HepG2 (cell line): ENCODE results near the gene CKB. TPM values are rescaled to one million over a fixed set of nuclear protein-coding genes. Genes with fewer than 3 reads are reported as not detected.

Source experiments
- ATAC-seq: fragments of 200-7000 bp; cut with Tn5 transposase; 3 replicates; pipeline ENCODE4 v1.9.1; 2020; ENCODE audit warnings: mild to moderate bottlenecking, moderate library complexity
- BruUV-seq: library from RNA; stranded (reverse); fragments of 400-500 nt; replicated peaks from 2 replicates; lab custom pipeline; 2021; lab: Mats Ljungman, UMichigan
- CTCF ChIA-PET: fragments of 300-600 bp; formaldehyde crosslinking; extraction: SDS; loops from one replicate; lab custom pipeline; 2021; ENCODE audit warnings: low total read pairs, inconsistent platforms, low intra/inter-chr PET ratio; lab: Yijun Ruan, JAX
- POLR2A ChIA-PET: fragments of 350-600 bp; sonication (Branson Sonifier 250); formaldehyde crosslinking; loops from one replicate; lab custom pipeline; 2020; ENCODE audit warnings: antibody characterized with exemption, inconsistent platforms; lab: Yijun Ruan, JAX
- DNase-seq: peaks from one replicate; pipeline ENCODE4 v3.0.0-alpha.2; 2015; ENCODE audit warnings: low spot score
- FAIRE-seq: peaks from 3 replicates; lab custom pipeline; 2011; peaks lifted over from hg19 to GRCh38; lab: Jason Lieb, UNC
- H2AFZ ChIP-seq: one replicate; pipeline ENCODE4 v1.6.1; 2011; ENCODE audit warnings: low read length, inconsistent platforms
- H3K27ac ChIP-seq: fragments of 300-600 bp; 3 replicates; pipeline ENCODE4 v1.8.0; 2011; ENCODE audit warnings: mixed run types, mild to moderate bottlenecking, mixed read lengths, low read length, inconsistent platforms; ENCODE audit not compliant: insufficient read depth; ENCODE audit errors: extremely low read length
- H3K27me3 ChIP-seq, 2 experiments: fragments of 200-600 bp in 1 of 2; 2 replicates in 1 of 2; 3 replicates in 1 of 2; pipeline versions ENCODE4 v1.6.0 to v1.8.0; 2011; ENCODE audit warnings: low read length in 2 of 2, mild to moderate bottlenecking in 2 of 2, moderate library complexity in 2 of 2, inconsistent platforms in 1 of 2; ENCODE audit not compliant: insufficient read depth in 2 of 2, control insufficient read depth in 1 of 2
- H3K36me3 ChIP-seq, 2 experiments: fragments of 200-600 bp in 1 of 2; replicated peaks in 1 of 2; 2 replicates in 1 of 2; 3 replicates in 1 of 2; pipeline versions ENCODE4 v1.5.1 to v1.8.0; 2011; ENCODE audit warnings: low read length in 2 of 2, inconsistent platforms in 1 of 2; ENCODE audit not compliant: insufficient read depth in 2 of 2, control insufficient read depth in 1 of 2
- H3K4me1 ChIP-seq: 2 replicates; pipeline ENCODE4 v1.5.1; 2012; ENCODE audit warnings: low read length, inconsistent platforms; ENCODE audit not compliant: insufficient read depth
- H3K4me2 ChIP-seq: 2 replicates; pipeline ENCODE4 v1.6.0; 2011; ENCODE audit warnings: low read depth, low read length, inconsistent platforms
- H3K4me3 ChIP-seq, 3 experiments: fragments of 200-600 bp in 1 of 3; sonication (generic), shearing (Covaris generic) in 1 of 3; replicated peaks in 1 of 3; 2 replicates each; pipeline ENCODE4 v1.5.1; 2011 to 2016; ENCODE audit warnings: low read length in 3 of 3, inconsistent platforms in 2 of 3, low read depth in 2 of 3, mild to moderate bottlenecking in 2 of 3, control low read depth in 1 of 3, mixed read lengths in 1 of 3; ENCODE audit not compliant: insufficient read depth in 1 of 3
- H3K79me2 ChIP-seq: one replicate; pipeline ENCODE4 v1.6.1; 2011; ENCODE audit warnings: low read length, inconsistent platforms; ENCODE audit not compliant: insufficient read depth
- H3K9ac ChIP-seq: 2 replicates; pipeline ENCODE4 v1.6.0; 2011; ENCODE audit warnings: mild to moderate bottlenecking, low read depth, low read length, inconsistent platforms; ENCODE audit not compliant: insufficient read depth
- H3K9me3 ChIP-seq: 2 replicates; pipeline ENCODE4 v1.5.1; 2012; ENCODE audit warnings: mild to moderate bottlenecking, low read length
- H4K20me1 ChIP-seq: 2 replicates; pipeline ENCODE4 v1.6.0; 2011; ENCODE audit warnings: inconsistent platforms, mild to moderate bottlenecking, low read length, moderate library complexity; ENCODE audit not compliant: insufficient read depth
- BORCS8-MEF2B ChIP-seq: sonication (generic); formaldehyde crosslinking; IDR thresholded peaks from 2 replicates; pipeline ENCODE4 v1.8.0; 2022; ENCODE audit warnings: mild to moderate bottlenecking, missing genetic modification reagents
- MYPOP ChIP-seq: sonication (generic); formaldehyde crosslinking; IDR thresholded peaks from 2 replicates; pipeline ENCODE4 v1.8.1; 2023; ENCODE audit warnings: mild to moderate bottlenecking, moderate library complexity, missing genetic modification reagents
- NCOA5 ChIP-seq: sonication (generic); formaldehyde crosslinking; IDR thresholded peaks from 2 replicates; pipeline ENCODE4 v1.4.0; 2020; ENCODE audit warnings: missing genetic modification reagents
- NFE2 ChIP-seq: sonication (generic); formaldehyde crosslinking; IDR thresholded peaks from 2 replicates; pipeline ENCODE4 v1.4.0; 2020; ENCODE audit warnings: missing genetic modification reagents
- RARG ChIP-seq: sonication (generic); formaldehyde crosslinking; IDR thresholded peaks from 2 replicates; pipeline ENCODE4 v1.4.0; 2020; ENCODE audit warnings: low read depth, mild to moderate bottlenecking, missing genetic modification reagents
- SIN3A ChIP-seq: IDR thresholded peaks from 2 replicates; pipeline ENCODE4 v1.6.1; 2011; ENCODE audit warnings: low read depth, mild to moderate bottlenecking, control low read depth, low read length, borderline replicate concordance
- ZNF143 ChIP-seq: sonication (generic); formaldehyde crosslinking; IDR thresholded peaks from 2 replicates; pipeline ENCODE4 v1.4.0; 2020; ENCODE audit warnings: missing genetic modification reagents
- ZNF749 ChIP-seq: sonication (generic); formaldehyde crosslinking; IDR thresholded peaks from 2 replicates; pipeline ENCODE4 v1.8.0; 2022; ENCODE audit warnings: mild to moderate bottlenecking, missing genetic modification reagents, moderate library complexity, borderline replicate concordance
- WGBS: methylation state at CpG from one replicate; pipeline ENCODE4 v1.1.6; 2017; ENCODE audit warnings: low lambda C conversion rate; 5-methylcytosine and 5-hydroxymethylcytosine counted together
- in situ Hi-C: cut with HindIII; loops from 2 replicates; pipeline ENCODE4 v1.10.0; 2017; ENCODE audit warnings: low pct_unique_long_range_greater_than_20kb; ENCODE audit not compliant: extremely low pct_ligation_motif_present
- intact Hi-C: fragments of 100-400 bp; cut with micrococcal nuclease; formaldehyde crosslinking; loops from one replicate; pipeline ENCODE4 v1.10.0; 2022; ENCODE audit not compliant: unreplicated experiment
- polyA plus RNA-seq, 8 experiments: library from polyadenylated mRNA; depleted of rRNA in 3 of 8; stranded (reverse) in 7 of 8; unstranded in 1 of 8; fragments of >200 nt; fragmentation: Illumina TruSeq in 4 of 8; extraction: Trizol in 4 of 8; gene quantifications; 2 replicates each; pipeline versions ENCODE4 v1.2.1 to v1.2.3, GENCODE V29; 2011 to 2016; ENCODE audit warnings: low read depth in 4 of 8, missing spikeins in 1 of 8, mixed read lengths in 1 of 8; ENCODE audit not compliant: insufficient read depth in 1 of 8
- total RNA-seq, 5 experiments: library from RNA; depleted of rRNA; stranded (reverse); fragments of >200 nt; fragmentation: Illumina TruSeq; extraction: Trizol; gene quantifications; 2 replicates each; pipeline ENCODE4 v1.2.3, GENCODE V29; 2016; ENCODE audit warnings: low read depth in 1 of 5
- TF ChIP-seq, protein P1 (sequence below): IDR thresholded peaks from 2 replicates; pipeline ENCODE4 v1.4.0; 2020; ENCODE audit warnings: mild to moderate bottlenecking, missing genetic modification reagents

Gene CKB
- total and polyA plus RNA-seq, 2 of the 13 experiments (the other 11 are each of a cell fraction or from before 2014, with no cell fraction given) = 82.3 to 217 TPM

DNA sequence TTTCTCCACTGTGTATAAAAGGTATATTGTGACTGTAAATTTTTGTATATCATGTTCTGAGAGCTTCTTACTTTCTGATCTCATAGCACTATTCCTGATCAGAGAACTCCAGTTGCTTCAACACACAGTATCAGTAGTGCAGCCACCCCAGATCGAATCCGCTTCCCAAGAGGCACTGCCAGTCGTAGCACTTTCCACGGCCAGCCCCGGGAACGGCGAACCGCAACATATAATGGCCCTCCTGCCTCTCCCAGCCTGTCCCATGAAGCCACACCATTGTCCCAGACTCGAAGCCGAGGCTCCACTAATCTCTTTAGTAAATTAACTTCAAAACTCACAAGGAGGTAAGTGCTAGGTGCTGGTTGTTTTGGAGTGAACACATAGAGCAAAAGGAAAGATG is 30.9 kb downstream of the CKB start:
- ChIA-PET POLR2A (no interaction called here), CTCF (no interaction called here)
- intact Hi-C loops = no loop called here
- 98% methylated on average over 10 of the region's 10 CpGs for WGBS
- no peak for ATAC-seq
- no peak for TF ChIP-seq ZNF143 (CRISPR knock-in tag)
- TF ChIP-seq NCOA5 (CRISPR knock-in tag) = no peak
- no peak for TF ChIP-seq BORCS8-MEF2B (CRISPR knock-in tag)
- TF ChIP-seq RARG (CRISPR knock-in tag) = no peak
- TF ChIP-seq ZNF749 (CRISPR knock-in tag) = no peak
- no peak for TF ChIP-seq MYPOP (CRISPR knock-in tag)
- TF ChIP-seq, protein P1, sequence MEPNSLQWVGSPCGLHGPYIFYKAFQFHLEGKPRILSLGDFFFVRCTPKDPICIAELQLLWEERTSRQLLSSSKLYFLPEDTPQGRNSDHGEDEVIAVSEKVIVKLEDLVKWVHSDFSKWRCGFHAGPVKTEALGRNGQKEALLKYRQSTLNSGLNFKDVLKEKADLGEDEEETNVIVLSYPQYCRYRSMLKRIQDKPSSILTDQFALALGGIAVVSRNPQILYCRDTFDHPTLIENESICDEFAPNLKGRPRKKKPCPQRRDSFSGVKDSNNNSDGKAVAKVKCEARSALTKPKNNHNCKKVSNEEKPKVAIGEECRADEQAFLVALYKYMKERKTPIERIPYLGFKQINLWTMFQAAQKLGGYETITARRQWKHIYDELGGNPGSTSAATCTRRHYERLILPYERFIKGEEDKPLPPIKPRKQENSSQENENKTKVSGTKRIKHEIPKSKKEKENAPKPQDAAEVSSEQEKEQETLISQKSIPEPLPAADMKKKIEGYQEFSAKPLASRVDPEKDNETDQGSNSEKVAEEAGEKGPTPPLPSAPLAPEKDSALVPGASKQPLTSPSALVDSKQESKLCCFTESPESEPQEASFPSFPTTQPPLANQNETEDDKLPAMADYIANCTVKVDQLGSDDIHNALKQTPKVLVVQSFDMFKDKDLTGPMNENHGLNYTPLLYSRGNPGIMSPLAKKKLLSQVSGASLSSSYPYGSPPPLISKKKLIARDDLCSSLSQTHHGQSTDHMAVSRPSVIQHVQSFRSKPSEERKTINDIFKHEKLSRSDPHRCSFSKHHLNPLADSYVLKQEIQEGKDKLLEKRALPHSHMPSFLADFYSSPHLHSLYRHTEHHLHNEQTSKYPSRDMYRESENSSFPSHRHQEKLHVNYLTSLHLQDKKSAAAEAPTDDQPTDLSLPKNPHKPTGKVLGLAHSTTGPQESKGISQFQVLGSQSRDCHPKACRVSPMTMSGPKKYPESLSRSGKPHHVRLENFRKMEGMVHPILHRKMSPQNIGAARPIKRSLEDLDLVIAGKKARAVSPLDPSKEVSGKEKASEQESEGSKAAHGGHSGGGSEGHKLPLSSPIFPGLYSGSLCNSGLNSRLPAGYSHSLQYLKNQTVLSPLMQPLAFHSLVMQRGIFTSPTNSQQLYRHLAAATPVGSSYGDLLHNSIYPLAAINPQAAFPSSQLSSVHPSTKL (CRISPR knock-in tag) = no peak
- no peak for TF ChIP-seq SIN3A
- TF ChIP-seq NFE2 = no peak
- TF ChIP-seq, all 625 proteins: peak for 0
- peaks cover 6 to 52% of the 10 kb centered on the region in 2 experiments for H3K36me3 ChIP-seq
- H3K4me2 ChIP-seq = no peak overlapping the region
- DNase-seq = no peak
- H2AFZ ChIP-seq = no peak overlapping the region
- no peaks in the 10 kb centered on the region for H3K79me2 ChIP-seq
- H3K9ac ChIP-seq = no peak overlapping the region
- H3K9me3 ChIP-seq = no peaks in the 10 kb centered on the region
- H4K20me1 ChIP-seq = no peaks in the 10 kb centered on the region
- in situ Hi-C loops = no loop called here
- no peak overlapping the region for H3K27ac ChIP-seq
- no peaks in the 10 kb centered on the region for H3K27me3 ChIP-seq
- BruUV-seq = no TSS peak
- H3K4me3 ChIP-seq = no peak overlapping the region
- FAIRE-seq = no peak
- no peaks in the 10 kb centered on the region for H3K4me1 ChIP-seq
